Measurements from ENCODE around the gene ARMCX5.

Gene ARMCX5

GRCh38 chrX:102651242-102652011 is 52.1 kb downstream of the ARMCX5 start, which contains the start of gene GPRASP1:
GPRASP1 (plus strand) TSS chrX:102651483; CDS start chrX:102653914, 2,431 bp downstream.
- no peak for TF ChIP-seq SIN3A (IDR thresholded peaks at IDR 0.05; ENCODE audit: borderline replicate concordance, insufficient read depth, low read length)
- no peak for TF ChIP-seq REST (IDR thresholded peaks at IDR 0.05; ENCODE audit: insufficient read depth in 1 of 2, low read depth in 2 of 2, low read length in 2 of 2)
- TF ChIP-seq FOXP2 (optimal IDR thresholded peaks at IDR 0.05; ENCODE audit: borderline replicate concordance, extremely low read depth, extremely low read length, insufficient read depth): no peak
- no peak for TF ChIP-seq TAF1 (IDR thresholded peaks at IDR 0.05; ENCODE audit: borderline replicate concordance, insufficient read depth, low read length)
- TF ChIP-seq POLR2AphosphoS5 (IDR thresholded peaks at IDR 0.05; ENCODE audit: low read depth, low read length): no peak

GRCh38 chrX:102652031-102652688 is 52.8 kb downstream of the ARMCX5 start:
- TF ChIP-seq REST (IDR thresholded peaks at IDR 0.05; ENCODE audit: insufficient read depth in 1 of 2, low read depth in 2 of 2, low read length in 2 of 2) (no peak), POLR2AphosphoS5 (IDR thresholded peaks at IDR 0.05; ENCODE audit: low read depth, low read length) (no peak)
